ENCODE results near the gene TMEM258.

DNA sequence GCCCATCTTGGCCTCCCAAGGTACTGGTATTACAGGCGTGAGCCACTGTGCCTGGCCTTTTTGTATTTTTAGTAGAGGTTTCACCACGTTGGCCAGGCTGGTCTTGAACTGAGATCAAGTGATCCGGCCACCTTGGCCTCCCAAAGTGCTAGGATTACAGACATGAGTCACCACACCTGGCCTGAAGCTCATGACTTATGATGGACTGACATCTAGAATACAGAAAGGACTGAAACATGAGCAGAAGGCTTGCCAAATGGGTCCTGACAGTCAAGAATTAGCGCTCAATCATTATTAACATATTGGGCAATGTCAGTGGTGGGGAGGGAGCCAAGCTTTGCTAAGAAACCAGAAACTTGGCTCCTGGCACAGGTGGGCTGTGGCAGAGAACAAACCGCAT is 19.4 kb upstream of the TMEM258 start:
- TF ChIP-seq TAF1 (IDR thresholded peaks at IDR 0.05; ENCODE audit: borderline replicate concordance, insufficient read depth, low read length) (no peak), SIN3A (IDR thresholded peaks at IDR 0.05; ENCODE audit: borderline replicate concordance, insufficient read depth, low read length) (no peak), REST (IDR thresholded peaks at IDR 0.05; ENCODE audit: insufficient read depth in 1 of 2, low read depth in 2 of 2, low read length in 2 of 2) (no peak)

Data from PFSK-1 (cell line).